B cell (primary cell): ENCODE measurements around the gene FAM76A.

Source experiments
- EZH2 ChIP-seq: IDR thresholded peaks from 2 replicates; pipeline ENCODE4 v1.6.1; 2012; ENCODE audit warnings: borderline replicate concordance, low read depth, mild to moderate bottlenecking, moderate library complexity, low read length; ENCODE audit not compliant: insufficient read depth, poor library complexity, severe bottlenecking
- TF ChIP-seq, protein P1 (sequence below): fragments of 200-600 bp; IDR thresholded peaks from one replicate; pipeline ENCODE4 v1.8.0; 2022; ENCODE audit warnings: antibody characterized with exemption, mild to moderate bottlenecking

- TF ChIP-seq, protein P1, sequence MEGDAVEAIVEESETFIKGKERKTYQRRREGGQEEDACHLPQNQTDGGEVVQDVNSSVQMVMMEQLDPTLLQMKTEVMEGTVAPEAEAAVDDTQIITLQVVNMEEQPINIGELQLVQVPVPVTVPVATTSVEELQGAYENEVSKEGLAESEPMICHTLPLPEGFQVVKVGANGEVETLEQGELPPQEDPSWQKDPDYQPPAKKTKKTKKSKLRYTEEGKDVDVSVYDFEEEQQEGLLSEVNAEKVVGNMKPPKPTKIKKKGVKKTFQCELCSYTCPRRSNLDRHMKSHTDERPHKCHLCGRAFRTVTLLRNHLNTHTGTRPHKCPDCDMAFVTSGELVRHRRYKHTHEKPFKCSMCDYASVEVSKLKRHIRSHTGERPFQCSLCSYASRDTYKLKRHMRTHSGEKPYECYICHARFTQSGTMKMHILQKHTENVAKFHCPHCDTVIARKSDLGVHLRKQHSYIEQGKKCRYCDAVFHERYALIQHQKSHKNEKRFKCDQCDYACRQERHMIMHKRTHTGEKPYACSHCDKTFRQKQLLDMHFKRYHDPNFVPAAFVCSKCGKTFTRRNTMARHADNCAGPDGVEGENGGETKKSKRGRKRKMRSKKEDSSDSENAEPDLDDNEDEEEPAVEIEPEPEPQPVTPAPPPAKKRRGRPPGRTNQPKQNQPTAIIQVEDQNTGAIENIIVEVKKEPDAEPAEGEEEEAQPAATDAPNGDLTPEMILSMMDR, result no peak
- no peak for TF ChIP-seq EZH2
Measured at GRCh38 chr1:27741121-27741520, 15.4 kb downstream of the FAM76A start.
